T-helper 9 cell (primary cell): ENCODE results near the gene CAMP.
"Not testable (repeated sequence)": the region's sequence is repeated elsewhere in the genome, so short reads cannot be mapped to it uniquely, and the experiment has no call there.

ENCODE experiments used
- DNase-seq: peaks from one replicate; pipeline ENCODE4 v3.0.0-alpha.2; 2020

Gene CAMP

DNA sequence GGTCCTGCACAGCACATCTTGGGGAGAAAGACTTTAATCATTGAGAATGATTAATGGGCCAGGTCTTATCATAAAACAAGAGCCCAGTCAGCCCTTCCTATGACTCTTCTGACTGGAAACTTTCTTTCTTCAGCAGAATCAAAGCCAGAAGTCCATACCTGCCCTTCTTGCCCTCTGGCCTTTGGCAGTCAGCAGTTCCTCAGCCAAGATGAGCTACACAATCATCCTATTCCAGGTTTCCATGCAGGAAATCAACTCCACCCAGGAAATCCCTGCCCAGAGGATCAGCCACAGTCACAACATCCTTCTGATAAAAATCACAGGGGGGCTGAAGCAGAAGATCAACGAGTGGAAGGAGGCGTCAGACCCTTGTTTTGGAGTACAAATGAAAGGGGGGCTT is 44.5 kb downstream of the CAMP start:
- DNase-seq: no peak

DNA sequence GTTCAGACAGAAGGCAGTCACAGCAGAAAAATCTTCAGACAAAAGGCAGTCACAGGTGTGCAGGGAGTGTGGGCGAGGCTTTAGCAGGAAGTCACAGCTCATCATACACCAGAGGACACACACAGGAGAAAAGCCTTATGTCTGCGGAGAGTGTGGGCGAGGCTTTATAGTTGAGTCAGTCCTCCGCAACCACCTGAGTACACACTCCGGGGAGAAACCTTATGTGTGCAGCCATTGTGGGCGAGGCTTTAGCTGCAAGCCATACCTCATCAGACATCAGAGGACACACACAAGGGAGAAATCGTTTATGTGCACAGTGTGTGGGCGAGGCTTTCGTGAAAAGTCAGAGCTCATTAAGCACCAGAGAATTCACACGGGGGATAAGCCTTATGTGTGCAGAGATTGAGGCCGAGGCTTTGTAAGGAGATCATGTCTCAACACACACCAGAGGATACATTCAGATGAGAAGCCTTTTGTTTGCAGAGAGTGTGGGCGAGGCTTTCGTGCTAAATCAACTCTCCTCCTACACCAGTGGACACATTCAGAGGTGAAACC is 45.2 kb downstream of the CAMP start:
- DNase-seq: peak; percentile 54

DNA sequence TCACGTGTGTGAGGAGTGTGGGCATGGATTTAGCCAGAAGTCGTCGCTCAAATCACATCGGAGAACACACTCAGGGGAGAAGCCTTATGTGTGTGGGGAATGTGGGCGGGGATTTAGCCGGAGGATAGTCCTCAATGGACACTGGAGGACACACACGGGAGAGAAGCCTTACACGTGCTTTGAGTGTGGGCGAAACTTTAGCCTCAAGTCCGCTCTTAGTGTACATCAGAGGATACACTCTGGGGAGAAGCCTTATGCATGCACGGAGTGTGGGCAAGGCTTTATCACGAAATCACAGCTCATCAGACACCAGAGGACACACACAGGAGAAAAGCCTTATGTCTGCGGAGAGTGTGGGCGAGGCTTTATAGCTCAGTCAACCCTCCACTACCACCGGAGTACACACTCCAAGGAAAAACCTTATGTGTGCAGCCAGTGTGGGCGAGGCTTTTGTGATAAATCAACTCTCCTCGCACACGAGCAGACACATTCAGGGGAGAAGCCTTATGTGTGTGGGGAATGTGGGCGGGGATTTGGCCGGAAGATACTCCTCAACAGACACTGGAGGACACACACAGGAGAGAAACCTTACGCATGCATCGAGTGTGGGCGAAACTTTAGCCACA is 45.8 kb downstream of the CAMP start:
- no peak for DNase-seq

DNA sequence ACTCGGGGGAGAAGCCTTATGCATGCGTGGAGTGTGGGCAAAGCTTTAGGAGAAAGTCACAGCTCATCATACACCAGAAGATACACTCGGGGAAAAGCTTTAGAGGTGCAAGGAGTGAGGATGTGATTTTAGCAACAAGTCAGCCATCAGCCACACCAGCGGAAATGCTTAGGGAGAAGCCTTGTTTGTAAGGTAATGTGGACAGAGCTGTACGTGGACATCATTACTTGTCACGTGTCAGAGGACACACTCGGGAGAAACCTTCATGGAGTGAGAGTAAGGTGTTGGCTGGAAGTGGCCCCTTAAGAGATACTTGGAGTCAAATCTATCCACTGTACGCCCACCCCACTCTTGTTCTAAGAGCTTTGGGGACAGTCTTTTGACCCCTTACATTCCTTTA is 46.3 kb downstream of the CAMP start:
- no peak for DNase-seq

- no peak for DNase-seq
Measured at GRCh38 chr3:48270306-48270705, 47.0 kb downstream of the CAMP start.

GRCh38 chr3:48271223-48271622 is 47.9 kb downstream of the CAMP start:
- not testable (repeated sequence) for DNase-seq

GRCh38 chr3:48271763-48272498 is 48.6 kb downstream of the CAMP start:
- no peak for DNase-seq

GRCh38 chr3:48273594-48274211 is 50.4 kb downstream of the CAMP start:
- peak; percentile 34 for DNase-seq

GRCh38 chr3:48274452-48274851 is 51.2 kb downstream of the CAMP start:
- no peak for DNase-seq
